ENCODE results near the gene EXOG.

DNA sequence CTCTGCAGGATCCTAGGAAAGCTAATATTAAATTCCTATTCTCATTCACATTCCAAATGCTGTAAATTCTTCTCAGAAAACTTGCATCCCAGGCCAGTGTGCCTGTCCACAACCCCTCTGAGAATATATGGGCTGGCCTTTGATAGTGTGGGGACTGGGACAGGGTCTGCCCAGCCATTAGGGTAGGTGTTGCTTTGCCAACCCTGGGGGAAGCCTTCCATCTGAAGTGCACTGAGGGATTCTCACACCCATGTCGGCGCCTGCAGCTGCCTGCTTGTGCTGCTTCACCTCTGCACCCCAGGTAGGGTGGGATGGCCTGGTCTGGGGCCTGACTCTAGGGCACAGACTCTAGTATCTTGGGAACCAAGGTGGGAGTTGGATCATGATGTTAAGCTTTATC, 15.2 kb upstream of the EXOG start:
- TF ChIP-seq, protein P1, sequence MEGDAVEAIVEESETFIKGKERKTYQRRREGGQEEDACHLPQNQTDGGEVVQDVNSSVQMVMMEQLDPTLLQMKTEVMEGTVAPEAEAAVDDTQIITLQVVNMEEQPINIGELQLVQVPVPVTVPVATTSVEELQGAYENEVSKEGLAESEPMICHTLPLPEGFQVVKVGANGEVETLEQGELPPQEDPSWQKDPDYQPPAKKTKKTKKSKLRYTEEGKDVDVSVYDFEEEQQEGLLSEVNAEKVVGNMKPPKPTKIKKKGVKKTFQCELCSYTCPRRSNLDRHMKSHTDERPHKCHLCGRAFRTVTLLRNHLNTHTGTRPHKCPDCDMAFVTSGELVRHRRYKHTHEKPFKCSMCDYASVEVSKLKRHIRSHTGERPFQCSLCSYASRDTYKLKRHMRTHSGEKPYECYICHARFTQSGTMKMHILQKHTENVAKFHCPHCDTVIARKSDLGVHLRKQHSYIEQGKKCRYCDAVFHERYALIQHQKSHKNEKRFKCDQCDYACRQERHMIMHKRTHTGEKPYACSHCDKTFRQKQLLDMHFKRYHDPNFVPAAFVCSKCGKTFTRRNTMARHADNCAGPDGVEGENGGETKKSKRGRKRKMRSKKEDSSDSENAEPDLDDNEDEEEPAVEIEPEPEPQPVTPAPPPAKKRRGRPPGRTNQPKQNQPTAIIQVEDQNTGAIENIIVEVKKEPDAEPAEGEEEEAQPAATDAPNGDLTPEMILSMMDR (IDR thresholded peaks at IDR 0.05; ENCODE audit: poor library complexity): no peak
- TF ChIP-seq EZH2 (IDR thresholded peaks at IDR 0.05; ENCODE audit: borderline replicate concordance) (no peak), EZH2phosphoT487 (IDR thresholded peaks at IDR 0.05; ENCODE audit: low read depth, severe bottlenecking, unreplicated experiment) (no peak)
